Raji (cell line): ENCODE measurements around the gene ARHGEF9.

Source experiments
- POLR2A ChIP-seq: IDR thresholded peaks from 2 replicates; pipeline ENCODE4 v1.6.1; 2011; ENCODE audit warnings: low read depth, low read length, control low read depth; ENCODE audit not compliant: insufficient read depth

ARHGEF9 gene

DNA sequence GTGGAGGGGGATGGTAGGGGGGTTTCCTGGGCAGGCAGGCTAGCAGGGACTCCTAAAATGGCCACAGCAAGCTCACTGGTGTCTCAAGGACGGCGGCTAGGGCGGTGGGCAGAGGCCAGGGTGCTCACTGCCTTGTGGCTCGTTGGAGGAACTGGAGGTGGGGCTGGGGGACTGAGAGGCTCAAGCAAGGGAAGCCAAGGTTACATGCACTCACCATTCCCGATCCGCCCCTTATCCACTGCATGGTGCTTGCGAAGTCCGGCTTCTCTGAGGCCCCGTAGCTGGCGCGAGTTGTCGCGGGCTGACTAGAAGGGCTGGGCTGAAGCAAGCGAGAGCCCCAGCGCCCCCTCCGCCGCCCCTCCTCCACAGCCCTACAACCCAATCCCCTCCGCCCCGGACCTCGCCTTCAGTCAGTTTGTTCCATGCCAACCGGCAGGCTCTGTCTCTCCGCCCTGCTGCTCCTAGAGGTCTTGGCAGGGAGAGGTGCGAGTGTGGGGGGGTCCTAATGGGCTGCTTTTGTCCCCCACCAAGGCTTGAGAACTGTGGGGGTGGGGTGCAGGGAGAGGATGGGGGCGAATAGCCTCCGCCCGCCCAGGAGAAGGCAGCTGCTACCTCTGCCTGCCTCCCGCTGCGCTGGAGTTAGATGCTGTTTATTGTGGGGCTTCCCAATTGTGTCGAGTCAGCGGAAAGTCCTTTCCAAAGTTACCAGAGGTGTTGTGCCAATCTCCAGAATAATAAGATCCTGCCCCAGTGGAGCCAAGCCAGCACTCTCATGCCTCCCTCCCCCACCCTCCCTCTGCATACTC is at the start of gene ARHGEF9:
ARHGEF9 (minus strand) TSS at position 313 of the 806 bp plus-strand sequence; CDS start at position 244, 69 bp downstream.
- no peak for TF ChIP-seq POLR2A

DNA sequence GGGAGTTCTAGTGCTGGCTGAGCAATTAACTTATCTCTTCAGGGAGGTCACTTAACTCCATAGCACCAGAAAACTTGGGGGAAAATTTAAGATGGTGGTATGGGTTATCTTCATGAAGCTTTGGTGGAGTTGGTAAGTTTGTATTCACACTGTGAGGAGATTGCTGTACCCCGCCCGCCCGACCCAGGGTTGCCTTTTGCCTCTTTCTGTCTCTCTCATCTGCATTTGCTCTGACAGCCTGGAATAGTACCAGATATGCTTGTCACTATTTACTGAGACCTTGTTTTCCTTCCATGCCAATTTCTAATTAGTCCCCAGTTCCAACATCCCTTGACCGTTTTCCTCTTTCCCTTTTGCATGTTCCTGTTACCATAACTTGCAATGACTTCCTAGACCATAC is 33.1 kb upstream of the ARHGEF9 start:
- no peak for TF ChIP-seq POLR2A

DNA sequence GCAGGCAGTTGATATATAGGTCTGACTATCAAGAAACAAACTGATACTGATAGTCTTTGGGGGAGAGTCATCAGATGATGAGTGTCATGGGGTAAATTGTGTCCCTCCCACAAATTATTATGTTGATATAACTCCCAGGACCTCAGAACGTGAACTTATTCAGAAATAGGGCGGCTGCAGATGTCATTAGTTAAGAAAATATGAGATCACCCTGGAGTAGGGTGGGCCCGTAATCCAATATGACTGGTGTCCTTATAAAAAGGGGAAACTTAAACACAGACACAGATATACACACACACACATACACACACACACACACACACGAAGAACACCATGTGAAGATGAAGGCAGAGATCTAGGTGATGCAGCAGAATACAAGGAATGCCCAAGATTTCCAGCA is 32.7 kb upstream of the ARHGEF9 start:
- TF ChIP-seq POLR2A = no peak

DNA sequence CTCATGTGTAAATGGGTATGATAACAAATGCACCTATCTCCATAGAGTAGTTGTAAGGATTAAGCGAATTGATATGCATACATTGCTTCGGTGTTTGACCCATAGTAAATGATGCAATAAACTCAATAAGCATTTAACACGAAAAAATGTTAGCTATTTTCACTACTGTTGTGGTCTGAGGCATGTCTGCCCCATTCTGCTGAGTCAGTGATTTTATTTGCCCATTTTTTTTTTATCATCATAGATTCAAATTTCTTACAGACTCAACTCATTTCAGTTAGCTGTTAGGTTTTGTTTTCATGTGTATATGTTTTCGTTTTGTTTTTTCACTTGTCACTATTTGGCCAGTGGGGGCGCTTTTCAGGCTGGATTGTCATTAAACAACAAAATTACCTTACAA is 27.8 kb upstream of the ARHGEF9 start:
- no peak for TF ChIP-seq POLR2A

DNA sequence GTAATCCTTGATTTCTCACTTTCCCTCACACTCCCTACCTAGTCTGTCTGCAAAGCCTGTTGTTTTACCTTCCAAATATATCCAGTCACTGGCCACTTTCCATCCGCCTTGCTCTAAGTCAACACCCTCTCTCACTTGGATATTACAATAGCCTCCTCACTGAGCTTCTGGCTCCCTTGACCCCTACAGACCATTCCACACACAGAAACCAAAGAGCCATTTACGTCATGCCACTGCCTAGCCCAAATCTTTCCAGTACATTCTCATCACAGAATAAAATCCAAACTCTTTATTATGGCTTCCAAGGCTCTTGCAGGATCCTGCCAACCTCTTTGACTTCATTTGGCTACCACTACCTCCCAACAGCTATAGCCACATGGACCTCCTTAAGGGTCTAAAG is 25.7 kb upstream of the ARHGEF9 start:
- no peak for TF ChIP-seq POLR2A

DNA sequence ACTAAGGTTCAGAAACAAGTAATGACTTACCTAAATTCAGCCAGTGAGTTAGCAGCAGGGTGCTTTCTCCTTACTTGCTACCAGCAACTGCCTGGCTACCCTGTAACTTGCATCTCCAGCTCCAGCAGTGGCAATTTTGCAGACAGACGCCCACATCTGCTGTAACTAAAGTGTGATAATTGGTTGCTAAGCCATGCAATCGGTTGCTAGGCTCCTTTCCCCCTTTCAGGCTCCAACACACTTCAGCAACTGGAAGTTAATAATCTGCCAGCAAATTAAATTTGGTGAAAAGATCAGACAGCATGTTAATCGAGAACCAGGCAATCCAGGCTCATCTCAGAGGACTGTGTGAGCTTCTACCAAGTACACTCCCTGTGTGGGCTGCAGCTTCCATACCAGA is 24.2 kb upstream of the ARHGEF9 start:
- no peak for TF ChIP-seq POLR2A

DNA sequence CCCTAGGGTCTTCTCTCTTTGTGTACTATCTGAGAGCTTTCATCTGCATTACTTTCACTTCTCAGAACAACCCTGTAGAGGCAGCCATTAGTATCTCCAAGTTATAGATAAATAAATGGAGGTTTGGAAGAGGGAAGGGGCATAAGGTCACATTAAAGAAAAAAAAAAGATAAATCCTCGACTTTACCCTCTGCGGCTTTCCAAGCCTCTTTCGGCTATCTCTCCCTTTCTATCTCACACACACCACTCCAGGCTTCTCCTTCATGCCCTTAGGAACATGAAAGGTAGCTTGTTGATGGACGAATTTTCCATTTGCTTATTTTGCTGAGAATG is 660 bp upstream of the ARHGEF9 start:
- TF ChIP-seq POLR2A = no peak

DNA sequence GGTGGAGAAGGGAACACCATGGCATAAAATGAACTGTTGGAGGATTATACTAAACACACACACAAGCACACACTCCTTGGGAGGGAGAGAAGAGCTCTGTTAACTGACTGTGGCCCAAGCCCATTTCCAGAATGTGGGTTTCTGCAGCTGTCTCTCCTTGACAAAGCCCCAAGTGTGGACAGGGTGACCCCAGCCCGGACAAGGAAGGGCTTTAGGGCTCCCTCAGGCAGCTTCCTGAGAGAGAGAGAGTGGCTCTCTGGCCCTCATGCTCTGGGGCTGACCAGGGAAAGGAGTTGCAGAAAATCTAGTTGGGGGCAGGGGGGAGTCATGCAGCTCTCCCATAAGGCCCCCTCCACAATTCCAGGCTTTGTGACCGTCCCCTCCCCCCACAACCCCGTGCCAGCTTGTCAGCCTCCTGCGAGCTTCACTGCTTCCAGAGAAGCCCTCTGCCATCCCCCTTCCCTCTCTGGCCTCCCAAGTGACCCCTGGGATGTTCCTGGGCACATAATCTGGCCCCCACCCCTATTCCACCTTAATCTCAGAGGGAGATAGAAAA is 590 bp downstream of the ARHGEF9 start:
- no peak for TF ChIP-seq POLR2A

DNA sequence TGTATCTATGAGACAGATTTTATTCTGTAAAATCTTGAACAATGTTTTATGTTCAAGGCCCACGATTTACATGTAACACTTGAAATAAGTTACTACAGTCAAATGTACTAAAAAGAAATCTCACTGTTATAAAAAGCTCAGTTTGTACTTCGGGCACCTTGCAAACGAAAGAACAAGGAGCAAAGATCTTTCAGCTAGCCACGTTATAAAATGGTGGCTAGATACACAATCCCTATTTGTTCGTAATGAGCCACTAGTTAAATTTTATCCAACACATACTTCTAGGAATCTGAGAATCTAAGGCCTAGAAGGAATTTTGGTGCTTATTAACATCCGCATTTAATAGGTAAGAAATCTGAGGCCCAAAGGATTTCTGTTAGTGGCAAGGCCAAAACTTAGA is 2.5 kb downstream of the ARHGEF9 start:
- no peak for TF ChIP-seq POLR2A

DNA sequence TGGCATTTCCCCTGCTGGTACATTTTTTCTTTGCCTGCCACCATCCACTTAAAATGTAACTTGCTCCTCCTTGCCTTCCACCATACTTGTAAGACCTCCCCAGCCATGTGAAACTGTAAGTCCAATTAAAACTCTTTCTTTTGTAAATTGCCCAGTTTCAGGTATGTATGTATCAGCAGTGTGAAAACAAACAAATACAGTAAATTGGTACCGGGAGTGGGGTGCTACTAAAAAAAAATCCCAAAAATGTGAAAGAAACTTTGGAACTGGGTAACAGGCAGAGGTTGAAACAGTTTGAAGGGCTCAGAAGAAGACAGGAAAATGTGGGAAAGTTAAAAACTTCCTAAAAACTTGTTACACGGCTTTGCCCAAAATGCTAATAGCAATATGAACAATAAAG is 16.3 kb downstream of the ARHGEF9 start:
- TF ChIP-seq POLR2A = no peak

DNA sequence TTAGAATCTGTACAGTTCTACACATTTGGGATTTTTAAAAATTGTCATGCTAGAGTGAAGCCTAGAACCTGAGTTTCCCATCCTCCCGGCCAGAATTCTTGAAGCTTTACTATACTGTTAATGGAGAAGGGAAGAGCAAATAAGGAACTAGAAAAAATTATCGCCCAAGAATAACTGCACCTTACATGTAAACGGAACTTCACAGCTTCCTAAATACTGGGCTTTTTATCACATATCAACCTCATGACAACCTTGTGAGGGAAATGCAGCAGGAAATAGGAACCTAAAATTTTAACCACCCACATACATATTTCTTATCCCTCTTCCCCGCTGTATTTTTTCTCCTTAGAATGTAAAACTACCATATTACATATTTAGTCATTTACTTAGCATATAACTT is 19.3 kb downstream of the ARHGEF9 start:
- TF ChIP-seq POLR2A = no peak

DNA sequence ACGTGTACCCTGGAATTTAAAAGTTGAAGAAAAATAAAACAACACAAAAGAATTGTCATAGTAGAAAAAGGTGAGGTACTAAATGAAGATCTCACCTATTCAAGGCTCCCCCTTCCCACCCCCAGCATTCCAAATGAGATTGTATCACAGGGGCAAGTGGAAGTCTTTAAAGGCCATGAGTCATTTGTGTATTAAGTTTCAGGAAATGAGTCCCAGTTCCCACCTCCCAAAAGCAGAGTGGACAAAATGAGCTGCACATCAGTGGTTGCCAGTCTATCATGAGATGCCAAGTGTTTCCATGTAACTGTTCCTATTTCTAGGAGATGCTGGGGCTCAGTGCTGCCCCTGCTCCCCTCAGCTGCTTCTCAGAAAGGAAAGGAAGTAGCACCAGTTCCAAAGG is 20.1 kb downstream of the ARHGEF9 start:
- no peak for TF ChIP-seq POLR2A

DNA sequence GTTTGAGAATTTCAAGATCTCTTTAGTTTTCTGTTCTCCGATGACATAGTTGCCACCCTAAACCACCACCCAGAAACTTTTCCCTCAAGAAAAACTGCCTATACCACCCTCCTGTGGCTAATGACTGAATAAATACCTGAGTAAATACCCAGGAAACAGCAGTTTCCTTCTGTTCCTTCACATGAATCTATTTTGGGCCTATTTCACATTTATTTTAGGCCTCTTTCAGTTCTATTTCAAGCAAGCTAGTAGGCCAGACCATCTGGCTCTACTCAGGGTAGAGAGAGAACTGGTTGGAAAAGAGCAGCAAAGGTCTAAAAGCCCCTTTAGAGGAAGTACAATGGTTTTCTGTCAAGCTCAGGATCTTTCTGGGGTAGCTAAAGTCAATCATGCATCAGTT is 23.4 kb downstream of the ARHGEF9 start:
- TF ChIP-seq POLR2A = no peak

DNA sequence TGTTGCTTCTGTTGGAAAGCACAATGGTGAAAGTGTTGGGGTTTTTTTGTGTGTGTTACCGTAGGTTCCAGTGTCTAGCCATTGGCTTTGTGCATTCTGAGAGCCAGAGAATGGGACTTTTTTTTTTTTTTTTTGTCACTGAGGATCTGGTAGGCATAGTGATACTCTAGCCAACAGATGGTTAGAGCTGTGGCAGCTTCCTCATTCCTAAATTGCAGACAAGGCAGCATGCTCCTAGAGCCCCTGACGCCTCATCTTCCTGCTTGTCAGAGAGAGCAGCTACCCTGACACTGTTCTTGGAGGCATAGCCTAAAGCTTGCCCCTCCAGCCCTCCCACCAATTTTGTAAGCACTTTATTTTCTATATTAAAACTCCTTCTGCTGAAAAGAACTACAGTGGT is 27.0 kb downstream of the ARHGEF9 start:
- TF ChIP-seq POLR2A = no peak

DNA sequence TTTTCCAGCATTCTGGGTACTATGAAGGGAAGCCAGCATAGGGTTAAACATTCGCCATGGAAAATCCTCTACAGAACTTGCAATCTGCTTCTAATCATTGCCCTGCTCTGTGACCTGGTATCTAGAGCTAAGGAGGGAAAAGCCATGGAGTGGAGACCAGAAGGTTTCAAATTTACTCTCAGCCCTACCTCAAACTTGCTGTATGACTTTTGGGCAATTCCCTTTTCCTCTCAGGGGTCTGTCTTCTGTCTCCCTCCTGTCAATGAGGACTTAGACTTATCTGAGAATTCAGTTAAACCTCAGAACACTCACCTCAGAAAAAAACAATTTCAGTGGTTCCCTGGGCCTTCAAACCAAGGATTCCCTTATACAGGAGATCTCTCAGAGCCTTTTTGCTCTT is 29.1 kb downstream of the ARHGEF9 start:
- no peak for TF ChIP-seq POLR2A

DNA sequence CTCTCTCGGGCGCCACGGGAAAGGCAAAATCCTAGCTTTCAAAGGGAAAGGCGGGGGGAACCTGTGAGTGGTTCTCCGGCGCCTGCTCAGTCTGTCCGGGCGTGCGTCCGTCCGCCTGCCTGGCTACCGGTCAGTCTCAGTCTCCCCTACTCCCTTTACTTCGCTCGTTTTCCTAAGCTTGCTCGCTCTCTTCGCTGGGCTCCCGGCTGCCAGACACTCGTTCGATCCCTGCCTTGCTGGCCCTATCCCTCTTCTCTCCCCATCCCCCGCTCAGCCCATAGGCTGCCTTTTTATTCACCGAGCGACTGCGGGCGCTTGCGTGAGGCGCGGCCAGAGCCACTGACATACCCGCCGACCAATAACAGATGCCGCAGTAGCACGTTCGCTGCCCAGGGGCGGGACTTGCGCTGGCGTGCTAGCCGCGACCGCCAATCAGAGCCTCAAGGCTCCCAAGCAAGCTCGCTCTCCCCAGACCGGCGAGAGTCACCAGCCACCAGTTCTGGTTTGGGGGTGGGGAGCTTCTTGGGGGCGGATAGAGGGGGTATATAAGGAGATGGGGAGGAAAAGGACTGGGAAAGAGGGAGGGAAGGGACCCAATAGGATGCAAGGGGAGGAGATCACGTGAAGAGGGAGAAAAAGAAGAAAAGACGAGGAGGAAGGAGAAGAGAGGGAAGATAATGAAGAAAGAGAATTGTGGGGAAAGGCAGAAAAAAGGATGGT is 30.0 kb downstream of the ARHGEF9 start:
- TF ChIP-seq POLR2A = peak; percentile 78
